Ammon's horn (tissue), 1 donor: ENCODE measurements around the gene PML.
A peak's percentile ranks its signal among the peaks of the same experiment; 100 is the strongest.

ENCODE experiments used
- DNase-seq: peaks from one replicate; pipeline ENCODE4 v3.0.0-alpha.2; 2016; ENCODE audit warnings: low spot score

The PML gene, protein sequence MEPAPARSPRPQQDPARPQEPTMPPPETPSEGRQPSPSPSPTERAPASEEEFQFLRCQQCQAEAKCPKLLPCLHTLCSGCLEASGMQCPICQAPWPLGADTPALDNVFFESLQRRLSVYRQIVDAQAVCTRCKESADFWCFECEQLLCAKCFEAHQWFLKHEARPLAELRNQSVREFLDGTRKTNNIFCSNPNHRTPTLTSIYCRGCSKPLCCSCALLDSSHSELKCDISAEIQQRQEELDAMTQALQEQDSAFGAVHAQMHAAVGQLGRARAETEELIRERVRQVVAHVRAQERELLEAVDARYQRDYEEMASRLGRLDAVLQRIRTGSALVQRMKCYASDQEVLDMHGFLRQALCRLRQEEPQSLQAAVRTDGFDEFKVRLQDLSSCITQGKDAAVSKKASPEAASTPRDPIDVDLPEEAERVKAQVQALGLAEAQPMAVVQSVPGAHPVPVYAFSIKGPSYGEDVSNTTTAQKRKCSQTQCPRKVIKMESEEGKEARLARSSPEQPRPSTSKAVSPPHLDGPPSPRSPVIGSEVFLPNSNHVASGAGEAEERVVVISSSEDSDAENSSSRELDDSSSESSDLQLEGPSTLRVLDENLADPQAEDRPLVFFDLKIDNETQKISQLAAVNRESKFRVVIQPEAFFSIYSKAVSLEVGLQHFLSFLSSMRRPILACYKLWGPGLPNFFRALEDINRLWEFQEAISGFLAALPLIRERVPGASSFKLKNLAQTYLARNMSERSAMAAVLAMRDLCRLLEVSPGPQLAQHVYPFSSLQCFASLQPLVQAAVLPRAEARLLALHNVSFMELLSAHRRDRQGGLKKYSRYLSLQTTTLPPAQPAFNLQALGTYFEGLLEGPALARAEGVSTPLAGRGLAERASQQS

DNA sequence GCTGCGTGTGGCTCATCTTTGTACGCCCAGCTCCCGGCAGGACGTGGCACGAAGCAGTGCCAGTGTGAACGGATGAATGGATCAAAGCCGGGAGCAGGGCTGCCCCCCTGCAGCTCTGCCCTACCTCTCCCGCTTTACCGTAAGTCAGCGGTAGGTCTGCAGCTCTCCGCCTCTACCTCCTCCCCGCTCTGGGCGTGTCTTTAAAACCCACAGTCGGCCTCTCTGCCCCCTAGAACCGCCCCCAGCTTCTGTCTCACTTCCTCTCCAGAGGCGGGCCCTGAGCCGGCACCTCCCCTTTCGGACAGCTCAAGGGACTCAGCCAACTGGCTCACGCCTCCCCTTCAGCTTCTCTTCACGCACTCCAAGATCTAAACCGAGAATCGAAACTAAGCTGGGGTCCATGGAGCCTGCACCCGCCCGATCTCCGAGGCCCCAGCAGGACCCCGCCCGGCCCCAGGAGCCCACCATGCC lies at the start of gene PML:
TSS of gene PML (plus strand) at position 304 of the 471 bp plus-strand sequence. CDS start at position 401, 97 bp downstream.
- DNase-seq, result peak; percentile 97

- DNase-seq, result no peak
Observed at GRCh38 chr15:73945130-73945508, 49.4 kb upstream of the PML start.

DNA sequence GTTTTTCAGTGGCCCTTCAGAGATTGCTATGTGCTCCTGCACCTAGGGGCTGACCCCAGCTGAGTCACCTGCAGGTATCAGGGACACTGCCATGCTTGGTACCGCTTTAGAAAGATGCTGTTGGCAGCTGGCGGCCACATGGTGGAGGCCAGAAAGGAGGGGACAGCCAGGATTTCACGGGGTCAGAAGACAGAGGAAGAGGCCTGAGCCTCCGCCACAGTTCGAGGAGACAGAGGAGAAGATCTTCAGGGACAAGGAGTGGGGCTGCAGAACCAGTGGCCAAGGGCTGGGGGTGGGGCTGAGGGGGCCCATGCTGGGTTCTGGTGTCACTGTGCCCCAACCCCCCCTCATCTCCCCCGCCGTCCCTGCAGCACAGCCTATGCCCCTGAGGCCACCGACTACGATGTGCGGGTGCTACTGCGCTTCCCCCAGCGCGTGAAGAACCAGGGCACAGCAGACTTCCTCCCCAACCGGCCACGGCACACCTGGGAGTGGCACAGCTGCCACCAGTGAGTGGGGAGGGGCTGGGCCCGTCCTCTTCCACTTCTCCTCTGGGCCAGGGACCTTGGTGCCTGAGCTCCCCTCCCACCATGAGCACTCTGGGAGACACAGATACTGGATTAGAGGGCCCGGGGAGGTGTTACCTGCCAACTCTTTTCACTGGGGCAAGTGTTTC lies 48.3 kb upstream of the PML start:
- no peak for DNase-seq

GRCh38 chr15:73946795-73947370 lies 47.6 kb upstream of the PML start:
- DNase-seq, result no peak

- DNase-seq, result no peak
Observed at GRCh38 chr15:73947651-73948050, 46.9 kb upstream of the PML start.

- no peak for DNase-seq
Observed at GRCh38 chr15:73948396-73948795, 46.1 kb upstream of the PML start.

DNA sequence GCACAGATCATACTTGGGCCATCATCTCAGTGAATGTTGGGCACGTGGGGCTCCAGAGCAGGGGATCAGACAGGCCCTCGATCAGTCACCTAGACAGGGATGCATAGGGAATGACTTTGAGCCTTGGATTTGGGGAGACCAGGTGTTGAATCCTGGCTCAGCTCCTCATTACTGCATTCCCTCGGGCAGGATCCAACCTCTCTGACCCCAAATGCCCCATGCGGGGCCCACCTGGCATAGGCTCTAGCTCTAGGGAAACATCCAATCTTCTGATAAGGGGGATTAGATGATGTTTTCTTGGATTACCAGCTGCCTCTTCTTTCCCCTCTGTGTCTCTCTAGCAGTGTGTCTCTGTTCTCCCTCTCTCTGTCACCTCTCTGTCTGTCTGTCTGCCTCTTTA lies 45.5 kb upstream of the PML start:
- no peak for DNase-seq

DNA sequence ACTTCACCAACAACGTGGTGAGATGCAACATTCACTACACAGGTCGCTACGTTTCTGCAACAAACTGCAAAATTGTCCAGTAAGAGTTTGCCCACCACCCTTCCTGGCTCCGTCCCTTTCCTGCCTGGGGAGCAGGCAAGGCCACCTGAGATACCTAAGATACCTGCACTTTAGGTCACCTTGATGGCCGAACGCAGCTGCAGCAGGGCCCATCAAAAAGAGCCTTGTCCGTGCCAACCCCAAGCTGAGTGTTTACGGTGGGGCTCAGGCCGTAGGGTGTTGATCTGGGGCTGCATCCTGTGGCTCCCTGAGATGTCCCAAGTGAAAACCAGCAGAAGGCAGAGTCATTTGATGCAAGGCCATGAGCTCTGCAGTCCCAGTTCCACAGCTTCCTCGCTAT lies 45.0 kb upstream of the PML start:
- no peak for DNase-seq

DNA sequence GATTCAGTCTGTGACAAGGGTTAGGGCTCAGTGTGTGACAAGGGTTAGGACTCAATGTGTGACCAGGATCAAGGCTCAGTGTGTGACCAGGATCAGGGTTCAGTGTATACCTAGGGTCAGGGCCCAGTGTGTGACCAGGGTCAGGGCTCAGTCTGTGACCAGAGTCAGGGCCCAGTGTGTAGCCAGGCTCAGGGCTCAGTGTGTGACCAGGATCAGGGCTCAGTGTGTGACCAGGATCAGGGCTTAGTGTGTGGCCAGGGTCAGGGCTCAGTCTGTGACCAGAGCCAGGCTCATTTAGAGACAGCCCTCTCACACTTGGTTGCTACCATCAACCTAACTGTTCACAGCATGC lies 44.1 kb upstream of the PML start:
- no peak for DNase-seq

DNA sequence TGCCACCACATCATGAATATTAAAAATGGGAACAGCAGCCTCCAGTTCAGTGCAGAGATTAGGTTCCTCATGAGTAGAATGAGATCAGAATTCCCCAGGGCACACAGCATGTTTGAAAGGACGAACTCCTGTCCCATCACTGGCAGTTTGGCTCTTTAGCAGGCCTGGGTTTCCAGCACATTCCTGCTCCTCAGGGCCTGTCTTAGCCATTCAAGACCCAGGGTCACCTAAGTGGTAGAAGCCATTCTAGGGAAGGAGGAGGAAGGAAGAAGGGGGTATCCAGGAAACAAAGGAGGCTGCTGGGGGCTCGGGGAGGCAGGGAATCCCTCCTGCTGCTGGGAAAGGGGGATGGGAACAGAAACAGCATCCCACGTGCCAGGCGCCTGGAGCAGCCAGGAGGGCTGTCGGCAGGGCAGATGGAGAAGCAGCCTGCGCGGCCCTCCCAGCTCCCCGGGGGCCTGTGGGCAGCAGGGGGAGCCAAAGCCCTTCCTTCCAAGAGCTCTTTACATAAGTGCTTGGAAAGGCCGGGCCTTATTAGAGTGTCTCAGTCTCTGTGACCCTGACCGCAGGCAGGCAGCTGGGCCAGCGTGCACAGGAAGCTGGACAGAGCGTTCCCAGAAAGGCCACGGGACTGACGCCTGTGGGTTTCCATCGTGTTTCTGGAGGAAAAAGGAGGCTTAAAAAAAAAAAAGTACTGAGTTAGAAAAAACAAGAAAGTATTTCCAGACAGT lies 43.5 kb upstream of the PML start:
- peak; percentile 93 for DNase-seq

GRCh38 chr15:73951601-73952000 lies 42.9 kb upstream of the PML start:
- no peak for DNase-seq

- DNase-seq, result no peak
Observed at GRCh38 chr15:73952171-73952912, 42.2 kb upstream of the PML start.

GRCh38 chr15:73952913-73953750 lies 41.4 kb upstream of the PML start:
- no peak for DNase-seq

DNA sequence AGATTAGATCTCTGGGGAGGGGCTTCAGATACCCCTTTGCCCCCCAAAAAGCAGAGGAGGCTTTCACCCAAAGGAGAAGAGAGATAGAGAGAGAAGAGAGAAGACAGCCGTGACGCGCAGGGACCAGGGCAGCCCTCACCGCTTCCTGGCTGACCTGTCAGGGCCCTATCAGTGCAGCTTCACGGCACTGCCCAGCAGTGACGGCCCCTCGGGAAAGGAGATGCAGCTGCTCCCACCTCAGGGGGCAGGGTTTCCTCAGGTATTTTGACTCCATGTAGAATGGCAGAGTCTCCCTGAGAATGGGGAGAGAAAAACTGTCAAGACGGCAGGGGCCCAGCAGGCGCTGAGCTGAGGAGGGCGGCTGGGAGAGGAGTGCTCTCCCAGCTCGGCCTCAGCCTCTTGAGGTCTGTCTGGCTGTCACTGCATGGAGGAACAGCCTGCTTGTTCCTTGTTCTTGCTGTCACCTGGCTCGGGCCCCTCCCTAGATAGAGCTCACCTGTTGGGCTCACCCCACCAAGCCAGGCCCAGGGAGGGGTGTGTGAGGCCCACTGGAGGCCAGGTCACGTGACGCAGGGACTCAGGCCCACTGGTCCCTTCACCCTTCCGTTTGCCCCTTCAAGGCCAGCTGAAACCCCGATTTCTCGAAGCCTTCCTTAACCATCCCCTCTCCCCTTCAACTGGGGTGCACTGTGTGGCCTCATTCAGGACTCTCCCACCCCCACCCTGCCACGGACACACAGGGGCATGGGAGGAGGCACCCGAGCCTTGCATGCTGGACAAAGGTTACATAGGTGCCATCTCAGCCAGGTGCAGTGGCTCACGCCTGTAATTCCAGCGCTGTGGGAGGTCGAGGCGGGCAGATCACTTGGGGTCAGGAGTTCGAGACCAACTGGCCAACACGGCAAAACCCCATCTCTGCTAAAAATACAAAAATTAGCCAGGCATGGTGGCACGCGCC lies 40.0 kb upstream of the PML start:
- no peak for DNase-seq

DNA sequence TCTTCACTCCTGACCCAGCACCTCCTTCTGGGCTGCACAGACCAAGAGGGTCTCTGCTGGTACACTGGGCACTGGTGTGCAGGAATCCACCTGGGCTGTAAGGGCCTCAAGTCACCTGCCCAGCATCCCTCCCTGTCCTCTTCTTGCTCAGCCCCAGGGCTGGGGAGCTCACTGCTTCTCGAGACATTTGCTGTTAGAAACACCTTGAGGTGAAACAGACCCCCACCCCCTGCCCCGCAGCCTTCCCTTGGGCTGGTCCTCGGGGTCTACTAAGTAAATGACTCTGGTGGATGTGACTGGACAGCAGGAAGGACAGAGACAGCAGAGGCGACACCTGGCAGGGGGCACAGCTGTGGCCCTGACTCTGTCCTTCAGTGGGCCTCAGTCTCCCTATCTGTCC lies 39.2 kb upstream of the PML start:
- DNase-seq, result no peak

DNA sequence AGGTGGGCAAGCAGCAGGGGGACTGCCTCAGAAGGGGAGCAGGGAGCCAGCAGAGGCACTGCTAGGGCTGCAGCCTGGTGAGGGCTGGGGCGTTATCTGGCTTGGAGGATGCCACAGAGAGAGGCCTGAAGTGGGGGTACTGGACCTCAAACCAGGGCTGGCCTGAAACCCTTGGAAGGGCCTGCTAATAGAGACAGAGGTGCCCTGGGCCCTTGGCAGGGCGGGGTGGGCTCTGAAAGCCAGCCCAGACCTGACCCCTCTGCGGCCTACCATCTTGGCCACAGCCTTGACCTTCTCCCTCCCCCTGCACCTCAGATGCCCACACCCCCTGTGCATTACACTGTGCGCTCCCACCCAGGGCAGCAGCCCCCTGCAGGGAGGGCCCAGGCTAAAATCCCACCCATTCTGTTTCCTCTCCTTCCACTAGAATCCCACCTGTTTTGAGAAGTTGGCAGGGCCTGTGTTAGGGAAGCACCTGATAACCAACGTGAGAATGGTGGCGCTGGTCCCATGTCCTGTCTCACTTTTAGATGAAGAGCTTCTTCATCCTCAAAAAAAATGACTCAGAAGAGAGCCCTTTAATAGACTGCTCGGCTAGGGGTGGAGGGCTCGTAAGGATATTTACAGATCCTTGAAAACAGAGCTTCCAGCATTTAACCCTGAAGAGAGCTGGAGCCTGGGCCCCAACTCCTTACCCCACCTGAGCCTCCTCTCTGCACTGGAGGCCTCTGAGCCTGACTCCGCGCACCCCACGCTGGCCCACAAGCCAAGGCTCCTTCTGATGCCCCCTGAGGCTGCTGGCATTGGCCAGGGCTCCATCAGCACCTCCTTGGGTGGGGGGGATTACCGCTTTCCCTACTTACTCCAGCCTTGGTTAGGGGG lies 38.4 kb upstream of the PML start:
- DNase-seq, result no peak

DNA sequence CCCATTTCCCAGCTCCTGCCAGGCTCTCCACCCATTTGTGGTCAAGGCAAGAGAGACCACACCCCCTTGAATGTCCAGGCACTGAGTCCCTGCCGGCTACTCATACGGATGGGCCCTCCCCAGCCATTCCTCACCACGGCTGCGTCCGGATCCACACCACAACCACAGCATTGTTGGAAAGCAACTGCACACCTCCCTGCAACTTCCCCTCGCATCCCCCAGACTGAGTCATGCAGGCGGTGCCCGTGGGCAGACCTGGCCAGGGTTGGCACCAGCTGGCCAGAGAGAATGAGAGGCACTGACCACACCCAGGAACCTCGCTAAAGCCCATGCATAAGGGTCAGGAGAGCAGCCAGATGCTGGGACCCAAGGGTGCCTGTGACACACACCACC lies 37.8 kb upstream of the PML start:
- DNase-seq, result no peak

DNA sequence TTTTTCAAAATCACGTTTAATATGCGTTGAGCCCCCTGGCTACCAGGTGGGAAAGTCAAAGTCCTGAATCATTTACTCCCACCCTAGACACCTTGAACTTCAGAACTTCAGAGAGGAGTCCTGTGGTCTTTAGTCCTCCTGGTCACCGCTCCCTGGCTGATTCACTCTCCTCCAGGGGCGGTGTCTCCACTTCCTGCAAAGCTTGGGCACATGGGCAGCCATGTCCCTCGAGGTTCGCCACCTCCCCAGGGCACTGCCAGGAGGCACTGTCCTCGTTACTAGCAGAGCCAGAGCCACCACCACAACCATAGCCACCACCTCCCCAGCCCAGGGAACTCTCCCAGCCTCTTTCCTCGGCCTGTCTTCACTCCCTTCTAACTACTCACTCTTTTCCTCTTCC lies 37.2 kb upstream of the PML start:
- no peak for DNase-seq
